ENCODE results near the gene ZNHIT1.

- TF ChIP-seq CTCF (IDR thresholded peaks at IDR 0.05; ENCODE audit: extremely low read depth in 1 of 2, insufficient read depth in 1 of 2, low read depth in 1 of 2, low read length in 2 of 2) (no peak), POLR2A (IDR thresholded peaks at IDR 0.05; ENCODE audit: low read depth, low read length) (no peak), POLR2AphosphoS5 (IDR thresholded peaks at IDR 0.05; ENCODE audit: insufficient read depth, low read depth, low read length) (no peak), EZH2 (IDR thresholded peaks at IDR 0.05; ENCODE audit: borderline replicate concordance, low read depth, low read length, severe bottlenecking) (no peak), MAX (IDR thresholded peaks at IDR 0.05; ENCODE audit: insufficient read depth, insufficient read length) (no peak), JUN (IDR thresholded peaks at IDR 0.05; ENCODE audit: borderline replicate concordance, insufficient read depth, insufficient read length, low read depth) (no peak), GATA2 (IDR thresholded peaks at IDR 0.05; ENCODE audit: insufficient read depth, insufficient read length, low read depth, low read length) (no peak)
Measured at GRCh38 chr7:101241015-101241363, 23.0 kb downstream of the ZNHIT1 start.
